Peyer's patch (tissue), 4 donors: ENCODE results near the gene ANKS3. TPM values are rescaled to one million over a fixed set of nuclear protein-coding genes. Genes with fewer than 3 reads are reported as not detected.

Experiments
- DNase-seq, 3 donors: peaks; one replicate each; pipeline ENCODE4 v3.0.0-alpha.2; 2017 to 2019
- H3K27ac ChIP-seq, 4 donors: fragments of 200-600 bp; sonication (generic); one replicate each; pipeline ENCODE4 v1.5.1; 2016 to 2019
- H3K27me3 ChIP-seq, 2 donors: fragments of 200-600 bp; sonication (generic); one replicate each; pipeline ENCODE4 v1.5.1; 2019
- H3K36me3 ChIP-seq, 3 donors: fragments of 200-600 bp; sonication (generic); one replicate each; pipeline ENCODE4 v1.5.1; 2016 to 2019
- H3K4me1 ChIP-seq, 4 donors: fragments of 200-600 bp; sonication (generic); one replicate each; pipeline ENCODE4 v1.5.1; 2016 to 2019
- H3K4me3 ChIP-seq, 4 donors: fragments of 200-600 bp; sonication (generic); 1 replicate in 3 of 4; 2 replicates in 1 of 4; pipeline ENCODE4 v1.5.1; 2016 to 2019; ENCODE audit warnings: mild to moderate bottlenecking in 1 of 4
- H3K9me3 ChIP-seq, 4 donors: fragments of 200-600 bp; sonication (generic); one replicate each; pipeline ENCODE4 v1.5.1; 2016 to 2019; ENCODE audit warnings: mild to moderate bottlenecking in 1 of 4
- CTCF ChIP-seq, 6 experiments: fragments of 450-650 bp in 4 of 6; fragments of 200-600 bp in 2 of 6; sonication (generic) in 1 of 6; IDR thresholded peaks; one replicate each; pipeline ENCODE4 v1.5.1; 2017 to 2019; ENCODE audit warnings: antibody characterized with exemption in 6 of 6, mild to moderate bottlenecking in 3 of 6, moderate library complexity in 1 of 6
- POLR2A ChIP-seq, 2 donors: fragments of 450-650 bp; IDR thresholded peaks; one replicate each; pipeline ENCODE4 v1.5.1; 2017; ENCODE audit warnings: antibody characterized with exemption in 2 of 2, mild to moderate bottlenecking in 2 of 2, moderate library complexity in 2 of 2
- total RNA-seq, 4 donors: library from RNA; depleted of rRNA; stranded (reverse); fragments of >200 nt; gene quantifications; one replicate each; pipeline ENCODE4 v1.1.0, GENCODE V29; 2016

ANKS3 gene
- total RNA-seq, 4 donors from 2014 or later, result 20.8 to 42.9 (median 36.6) TPM

GRCh38 chr16:4679156-4679849 lies 54.8 kb downstream of the ANKS3 start:
- TF ChIP-seq POLR2A (IDR thresholded peaks at IDR 0.05) (no peak), CTCF (IDR thresholded peaks at IDR 0.05) (no peak)
- peak in 2 of 3 donors; percentile 79 to 85 for DNase-seq
- peaks cover 0 to 40% (median 0%) of the 10 kb centered on the region in 3 donors for H3K36me3 ChIP-seq
- peak overlapping the region in 3 of 4 donors; percentile 79 to 99 (median 90) for H3K27ac ChIP-seq
- H3K9me3 ChIP-seq, result no peaks in the 10 kb centered on the region
- H3K27me3 ChIP-seq, result no peaks in the 10 kb centered on the region
- H3K4me3 ChIP-seq, result peak overlapping the region in 3 of 4 donors; percentile 15 to 46 (median 44)
- peaks cover 6 to 35% (median 12%) of the 10 kb centered on the region in 4 donors for H3K4me1 ChIP-seq

GRCh38 chr16:4678596-4678995 lies 55.5 kb downstream of the ANKS3 start:
- H3K4me1 ChIP-seq, result peaks cover 6 to 35% (median 12%) of the 10 kb centered on the region in 4 donors
- H3K4me3 ChIP-seq, result peak overlapping the region in 1 of 4 donors; percentile 46
- no peaks in the 10 kb centered on the region for H3K27me3 ChIP-seq
- TF ChIP-seq POLR2A (IDR thresholded peaks at IDR 0.05), result no peak
- no peak for TF ChIP-seq CTCF (IDR thresholded peaks at IDR 0.05)
- H3K36me3 ChIP-seq, result peaks cover 0 to 38% (median 0%) of the 10 kb centered on the region in 3 donors
- H3K27ac ChIP-seq, result peak overlapping the region in 3 of 4 donors; percentile 79 to 99 (median 90)
- H3K9me3 ChIP-seq, result no peaks in the 10 kb centered on the region
- no peak for DNase-seq

- TF ChIP-seq POLR2A (IDR thresholded peaks at IDR 0.05), result no peak
- TF ChIP-seq CTCF (IDR thresholded peaks at IDR 0.05), result no peak
- Histone ChIP-seq H3K27ac (no peak overlapping the region), H3K4me1 (peaks cover 6 to 35% (median 12%) of the 10 kb centered on the region in 4 donors), H3K27me3 (no peaks in the 10 kb centered on the region), H3K4me3 (no peak overlapping the region), H3K9me3 (no peaks in the 10 kb centered on the region), H3K36me3 (peaks cover 0 to 38% (median 0%) of the 10 kb centered on the region in 3 donors)
- no peak for DNase-seq
Observed at GRCh38 chr16:4677994-4678393, 56.1 kb downstream of the ANKS3 start.

GRCh38 chr16:4677390-4677789 lies 56.7 kb downstream of the ANKS3 start:
- no peaks in the 10 kb centered on the region for H3K9me3 ChIP-seq
- no peak overlapping the region for H3K4me3 ChIP-seq
- no peak for DNase-seq
- peak overlapping the region in 3 of 4 donors; percentile 19 to 73 (median 68) for H3K27ac ChIP-seq
- H3K36me3 ChIP-seq, result peaks cover 0 to 38% (median 0%) of the 10 kb centered on the region in 3 donors
- TF ChIP-seq CTCF (IDR thresholded peaks at IDR 0.05), result no peak
- no peak for TF ChIP-seq POLR2A (IDR thresholded peaks at IDR 0.05)
- H3K4me1 ChIP-seq, result peaks cover 6 to 35% (median 12%) of the 10 kb centered on the region in 4 donors
- H3K27me3 ChIP-seq, result no peaks in the 10 kb centered on the region

- no peak for DNase-seq
- Histone ChIP-seq H3K4me3 (no peak overlapping the region), H3K36me3 (peaks cover 0 to 38% (median 0%) of the 10 kb centered on the region in 3 donors), H3K4me1 (peaks cover 6 to 35% (median 12%) of the 10 kb centered on the region in 4 donors), H3K27ac (peak overlapping the region; percentile 19 to 73 (median 56)), H3K27me3 (no peaks in the 10 kb centered on the region), H3K9me3 (no peaks in the 10 kb centered on the region)
- TF ChIP-seq CTCF (IDR thresholded peaks at IDR 0.05) (no peak), POLR2A (IDR thresholded peaks at IDR 0.05) (no peak)
Observed at GRCh38 chr16:4676831-4677230, 57.2 kb downstream of the ANKS3 start.
